Measurements from ENCODE around the gene EPAS1. TPM values are rescaled to one million over a fixed set of nuclear protein-coding genes. Genes with fewer than 3 reads are reported as not detected.

The EPAS1 gene
- total RNA-seq, 4 donors from 2014 or later = 35.0 to 465 (median 202) TPM

GRCh38 chr2:46260305-46260704 lies 36.9 kb upstream of the EPAS1 start:
- DNase-seq = no peak
- no peaks in the 10 kb centered on the region for H3K27me3 ChIP-seq
- H3K4me1 ChIP-seq = no peaks in the 10 kb centered on the region
- no peak overlapping the region for H3K27ac ChIP-seq
- intact Hi-C loops (cut with DNase I; ENCODE audit: low total_unique reads) = no loop called here
- H3K36me3 ChIP-seq = no peaks in the 10 kb centered on the region
- H3K4me3 ChIP-seq = no peak overlapping the region
- TF ChIP-seq, protein P1, sequence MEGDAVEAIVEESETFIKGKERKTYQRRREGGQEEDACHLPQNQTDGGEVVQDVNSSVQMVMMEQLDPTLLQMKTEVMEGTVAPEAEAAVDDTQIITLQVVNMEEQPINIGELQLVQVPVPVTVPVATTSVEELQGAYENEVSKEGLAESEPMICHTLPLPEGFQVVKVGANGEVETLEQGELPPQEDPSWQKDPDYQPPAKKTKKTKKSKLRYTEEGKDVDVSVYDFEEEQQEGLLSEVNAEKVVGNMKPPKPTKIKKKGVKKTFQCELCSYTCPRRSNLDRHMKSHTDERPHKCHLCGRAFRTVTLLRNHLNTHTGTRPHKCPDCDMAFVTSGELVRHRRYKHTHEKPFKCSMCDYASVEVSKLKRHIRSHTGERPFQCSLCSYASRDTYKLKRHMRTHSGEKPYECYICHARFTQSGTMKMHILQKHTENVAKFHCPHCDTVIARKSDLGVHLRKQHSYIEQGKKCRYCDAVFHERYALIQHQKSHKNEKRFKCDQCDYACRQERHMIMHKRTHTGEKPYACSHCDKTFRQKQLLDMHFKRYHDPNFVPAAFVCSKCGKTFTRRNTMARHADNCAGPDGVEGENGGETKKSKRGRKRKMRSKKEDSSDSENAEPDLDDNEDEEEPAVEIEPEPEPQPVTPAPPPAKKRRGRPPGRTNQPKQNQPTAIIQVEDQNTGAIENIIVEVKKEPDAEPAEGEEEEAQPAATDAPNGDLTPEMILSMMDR (IDR thresholded peaks at IDR 0.05) = no peak
- no peak for TF ChIP-seq POLR2A (IDR thresholded peaks at IDR 0.05)
- H3K9me3 ChIP-seq = no peaks in the 10 kb centered on the region

DNA sequence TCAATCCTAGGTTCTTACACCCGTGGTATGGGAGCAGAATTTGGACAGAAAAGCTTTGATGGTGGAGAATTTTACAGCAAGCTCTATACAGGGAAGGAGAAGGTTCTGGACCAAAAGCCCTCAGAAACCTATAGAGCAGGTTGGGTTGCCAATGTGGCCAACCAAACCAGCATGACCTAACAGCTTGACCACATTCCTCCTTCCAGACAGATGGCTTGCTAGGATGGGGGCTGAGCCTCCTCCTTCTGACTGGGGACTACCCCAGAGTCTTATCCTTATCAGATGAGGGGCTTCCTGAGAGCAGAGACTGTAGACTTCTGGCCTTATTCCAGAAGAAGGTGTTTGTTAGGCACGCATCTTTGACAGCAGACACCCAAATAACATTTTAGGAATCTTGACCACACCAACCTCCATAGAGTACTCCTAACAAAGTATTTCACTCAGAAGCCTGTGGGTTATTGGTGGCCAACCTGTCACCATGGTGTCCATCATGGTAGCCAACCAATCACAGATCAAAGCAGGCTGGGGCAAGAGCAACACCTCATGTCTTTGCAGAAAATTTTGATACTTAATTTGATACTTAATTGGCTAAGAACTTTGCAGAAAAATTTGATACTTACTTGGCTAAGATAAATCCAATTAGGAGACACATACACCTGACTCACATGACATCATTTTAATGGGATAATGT lies 34.8 kb upstream of the EPAS1 start:
- Histone ChIP-seq H3K36me3 (no peaks in the 10 kb centered on the region), H3K4me3 (no peak overlapping the region), H3K27me3 (no peaks in the 10 kb centered on the region), H3K9me3 (no peaks in the 10 kb centered on the region), H3K4me1 (no peaks in the 10 kb centered on the region), H3K27ac (no peak overlapping the region)
- intact Hi-C loops (cut with DNase I; ENCODE audit: low total_unique reads) = no loop called here
- TF ChIP-seq POLR2A (IDR thresholded peaks at IDR 0.05) = no peak
- TF ChIP-seq, protein P1 (IDR thresholded peaks at IDR 0.05) = no peak
- no peak for DNase-seq

- no peak for DNase-seq
- Histone ChIP-seq H3K9me3 (no peaks in the 10 kb centered on the region), H3K4me3 (no peak overlapping the region), H3K27me3 (no peaks in the 10 kb centered on the region), H3K4me1 (no peaks in the 10 kb centered on the region), H3K36me3 (no peaks in the 10 kb centered on the region), H3K27ac (no peak overlapping the region)
- TF ChIP-seq POLR2A (IDR thresholded peaks at IDR 0.05) = no peak
- TF ChIP-seq, protein P1 (IDR thresholded peaks at IDR 0.05) = no peak
- intact Hi-C loops (cut with DNase I; ENCODE audit: low total_unique reads) = no loop called here
Observed at GRCh38 chr2:46263347-46263746, 33.9 kb upstream of the EPAS1 start.

- Histone ChIP-seq H3K9me3 (no peaks in the 10 kb centered on the region), H3K4me3 (no peak overlapping the region), H3K27ac (no peak overlapping the region), H3K27me3 (no peaks in the 10 kb centered on the region), H3K36me3 (no peaks in the 10 kb centered on the region), H3K4me1 (no peaks in the 10 kb centered on the region)
- no peak for DNase-seq
- intact Hi-C loops (cut with DNase I; ENCODE audit: low total_unique reads) = no loop called here
- TF ChIP-seq POLR2A (IDR thresholded peaks at IDR 0.05) = no peak
- TF ChIP-seq, protein P1 (IDR thresholded peaks at IDR 0.05) = no peak
Observed at GRCh38 chr2:46264447-46264846, 32.8 kb upstream of the EPAS1 start.

GRCh38 chr2:46266134-46266533 lies 31.1 kb upstream of the EPAS1 start:
- DNase-seq = no peak
- H3K27me3 ChIP-seq = no peaks in the 10 kb centered on the region
- H3K27ac ChIP-seq = no peak overlapping the region
- no peaks in the 10 kb centered on the region for H3K4me1 ChIP-seq
- no peaks in the 10 kb centered on the region for H3K9me3 ChIP-seq
- TF ChIP-seq, protein P1 (IDR thresholded peaks at IDR 0.05) = no peak
- no peak for TF ChIP-seq POLR2A (IDR thresholded peaks at IDR 0.05)
- H3K36me3 ChIP-seq = no peaks in the 10 kb centered on the region
- intact Hi-C loops (cut with DNase I; ENCODE audit: low total_unique reads) = no loop called here
- no peak overlapping the region for H3K4me3 ChIP-seq

Data from uterus (tissue), 4 donors.